A673 (cell line): ENCODE measurements around the gene MRPL38.

Experiments used
- EZH2 ChIP-seq: fragments of 200-600 bp; sonication (generic); IDR thresholded peaks from 2 replicates; pipeline ENCODE4 v1.6.1; 2017; ENCODE audit warnings: borderline replicate concordance, low read depth, mild to moderate bottlenecking, mixed read lengths, antibody characterized with exemption, low read length; ENCODE audit not compliant: poor library complexity, severe bottlenecking
- TF ChIP-seq, protein P1 (sequence below): fragments of 300-800, 200-600 bp; sonication (generic); conservative IDR thresholded peaks from 2 replicates; pipeline ENCODE4 v1.5.1; 2017; ENCODE audit warnings: low read depth, mild to moderate bottlenecking, antibody characterized with exemption, low read length, moderate library complexity, mixed read lengths

DNA sequence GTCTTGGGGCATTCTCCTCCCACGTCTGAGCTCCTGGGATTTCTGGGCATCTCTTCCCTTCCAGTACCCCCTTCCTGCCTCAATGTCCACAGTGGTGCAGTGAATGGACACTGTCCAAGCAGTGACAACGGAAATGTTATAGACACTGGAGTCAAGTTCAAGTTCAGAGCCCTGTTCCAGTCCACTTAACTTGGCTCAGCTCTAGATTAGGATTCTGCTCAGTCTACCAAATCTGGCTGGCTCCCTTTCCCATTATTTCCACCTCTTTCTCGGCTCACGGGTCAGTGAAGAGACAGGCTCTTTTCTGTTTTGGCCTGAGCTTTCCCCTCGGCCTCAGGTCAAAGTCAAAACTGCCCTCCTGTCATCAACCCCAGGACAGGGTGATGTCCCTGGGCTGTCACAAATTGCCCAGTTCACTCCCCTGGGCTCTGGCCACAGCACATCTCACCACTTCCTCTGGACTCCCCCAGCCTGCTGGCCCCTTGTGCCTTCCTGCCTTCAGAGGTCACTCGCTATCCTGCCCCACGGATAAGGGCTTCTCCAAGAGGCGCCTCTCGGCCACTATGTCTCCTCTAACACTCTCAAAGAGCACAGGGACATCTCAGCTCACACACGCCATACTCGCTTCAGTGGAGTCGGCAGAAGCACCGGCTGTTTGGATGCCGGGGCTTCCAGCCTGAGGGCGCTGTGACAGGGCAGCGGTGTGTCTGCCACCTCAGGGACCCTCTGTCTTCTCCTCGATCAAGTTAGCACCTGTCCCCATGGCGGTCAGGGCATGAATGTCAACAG lies 17.7 kb upstream of the MRPL38 start:
- no peak for TF ChIP-seq EZH2
- TF ChIP-seq, protein P1, sequence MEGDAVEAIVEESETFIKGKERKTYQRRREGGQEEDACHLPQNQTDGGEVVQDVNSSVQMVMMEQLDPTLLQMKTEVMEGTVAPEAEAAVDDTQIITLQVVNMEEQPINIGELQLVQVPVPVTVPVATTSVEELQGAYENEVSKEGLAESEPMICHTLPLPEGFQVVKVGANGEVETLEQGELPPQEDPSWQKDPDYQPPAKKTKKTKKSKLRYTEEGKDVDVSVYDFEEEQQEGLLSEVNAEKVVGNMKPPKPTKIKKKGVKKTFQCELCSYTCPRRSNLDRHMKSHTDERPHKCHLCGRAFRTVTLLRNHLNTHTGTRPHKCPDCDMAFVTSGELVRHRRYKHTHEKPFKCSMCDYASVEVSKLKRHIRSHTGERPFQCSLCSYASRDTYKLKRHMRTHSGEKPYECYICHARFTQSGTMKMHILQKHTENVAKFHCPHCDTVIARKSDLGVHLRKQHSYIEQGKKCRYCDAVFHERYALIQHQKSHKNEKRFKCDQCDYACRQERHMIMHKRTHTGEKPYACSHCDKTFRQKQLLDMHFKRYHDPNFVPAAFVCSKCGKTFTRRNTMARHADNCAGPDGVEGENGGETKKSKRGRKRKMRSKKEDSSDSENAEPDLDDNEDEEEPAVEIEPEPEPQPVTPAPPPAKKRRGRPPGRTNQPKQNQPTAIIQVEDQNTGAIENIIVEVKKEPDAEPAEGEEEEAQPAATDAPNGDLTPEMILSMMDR: no peak
